GM12891 (cell line): ENCODE results near the gene ZNF121.
"Not testable (repeated sequence)": the region's sequence is repeated elsewhere in the genome, so short reads cannot be mapped to it uniquely, and the experiment has no call there.

Source experiments
- PAX5 ChIP-seq: IDR thresholded peaks from 2 replicates; pipeline ENCODE4 v1.6.1; 2011; ENCODE audit warnings: low read length, moderate library complexity, mild to moderate bottlenecking; ENCODE audit not compliant: insufficient read depth, severe bottlenecking
- POLR2A ChIP-seq: IDR thresholded peaks from 2 replicates; pipeline ENCODE4 v1.6.1; 2011; ENCODE audit warnings: low read depth, low read length, control low read depth
- POLR2AphosphoS5 ChIP-seq: IDR thresholded peaks from 2 replicates; pipeline ENCODE4 v1.6.1; 2011; ENCODE audit warnings: low read depth, low read length, control low read depth
- POU2F2 ChIP-seq: IDR thresholded peaks from 2 replicates; pipeline ENCODE4 v1.6.1; 2011; ENCODE audit warnings: low read depth, mild to moderate bottlenecking, control low read depth, low read length, moderate library complexity
- SPI1 ChIP-seq: IDR thresholded peaks from 2 replicates; pipeline ENCODE4 v1.6.1; 2011; ENCODE audit warnings: low read depth, low read length, control low read depth
- TAF1 ChIP-seq: IDR thresholded peaks from 2 replicates; pipeline ENCODE4 v1.6.1; 2011; ENCODE audit warnings: low read depth, low read length, control low read depth

GRCh38 chr19:9539921-9540320 lies 44.4 kb downstream of the ZNF121 start:
- TF ChIP-seq TAF1, SPI1, POLR2AphosphoS5, POLR2A, PAX5, POU2F2: not testable (repeated sequence)
